GM12878 (cell line): ENCODE results near the gene TRRAP. TPM values are rescaled to one million over a fixed set of nuclear protein-coding genes. Genes with fewer than 3 reads are reported as not detected.

Source experiments
- ASH2L ChIP-seq: fragments of 300-600, 200-600 bp; sonication (generic); IDR thresholded peaks from 2 replicates; pipeline ENCODE4 v1.6.1; 2017; ENCODE audit warnings: low read depth, mild to moderate bottlenecking, borderline replicate concordance
- BRCA1 ChIP-seq: IDR thresholded peaks from 2 replicates; pipeline ENCODE4 v1.6.1; 2011; ENCODE audit warnings: low read depth, low read length, improper control_type of control experiment
- DPF2 ChIP-seq: fragments of 450-650 bp; IDR thresholded peaks from 2 replicates; pipeline ENCODE4 v1.6.1; 2017; ENCODE audit warnings: mild to moderate bottlenecking
- HCFC1 ChIP-seq: fragments of 150-350 bp; IDR thresholded peaks from 2 replicates; pipeline ENCODE4 v1.6.1; 2014; ENCODE audit warnings: low read length
- HDAC6 ChIP-seq: fragments of 200-600 bp; sonication (generic); IDR thresholded peaks from one replicate; pipeline ENCODE4 v1.8.0; 2017; ENCODE audit warnings: antibody characterized with exemption; ENCODE audit not compliant: unreplicated experiment
- MEF2B ChIP-seq: fragments of 450-650 bp; IDR thresholded peaks from 2 replicates; pipeline ENCODE4 v1.6.1; 2018; ENCODE audit warnings: mild to moderate bottlenecking, moderate library complexity; ENCODE audit not compliant: partially characterized antibody, poor library complexity, severe bottlenecking
- MLLT1 ChIP-seq: fragments of 450-650 bp; IDR thresholded peaks from 2 replicates; pipeline ENCODE4 v1.6.1; 2016; ENCODE audit warnings: mild to moderate bottlenecking
- NFYA ChIP-seq: IDR thresholded peaks from 2 replicates; pipeline ENCODE4 v1.6.1; 2011; ENCODE audit warnings: low read depth, mild to moderate bottlenecking, low read length, improper control_type of control experiment, borderline replicate concordance
- NRF1 ChIP-seq: conservative IDR thresholded peaks from 2 replicates; pipeline ENCODE4 v1.6.1; 2011; ENCODE audit warnings: mild to moderate bottlenecking, low read depth, low read length, improper control_type of control experiment
- RAD51 ChIP-seq: fragments of 450-650 bp; IDR thresholded peaks from 2 replicates; pipeline ENCODE4 v1.6.1; 2016; ENCODE audit warnings: moderate library complexity, mild to moderate bottlenecking, inconsistent platforms
- STAT3 ChIP-seq: IDR thresholded peaks from 2 replicates; pipeline ENCODE4 v1.6.1; 2011; ENCODE audit warnings: low read depth, low read length, improper control_type of control experiment
- USF1 ChIP-seq: IDR thresholded peaks from 2 replicates; pipeline ENCODE4 v1.6.1; 2011; ENCODE audit warnings: borderline replicate concordance, low read depth, mild to moderate bottlenecking, moderate library complexity, mixed read lengths, low read length; ENCODE audit not compliant: insufficient read depth; ENCODE audit errors: extremely low read length
- USF2 ChIP-seq: IDR thresholded peaks from 2 replicates; pipeline ENCODE4 v1.6.1; 2011; ENCODE audit warnings: low read depth, low read length, improper control_type of control experiment, borderline replicate concordance
- YY1 ChIP-seq: IDR thresholded peaks from 2 replicates; pipeline ENCODE4 v1.6.1; 2011; ENCODE audit warnings: low read depth, mild to moderate bottlenecking, low read length
- ZBED1 ChIP-seq: IDR thresholded peaks from 2 replicates; pipeline ENCODE4 v1.6.1; 2016; ENCODE audit warnings: borderline replicate concordance
- ZBTB11 ChIP-seq: fragments of 450-650 bp; formaldehyde crosslinking; IDR thresholded peaks from 2 replicates; pipeline ENCODE4 v1.5.0; 2022; ENCODE audit warnings: mild to moderate bottlenecking, missing genetic modification characterization
- ZNF217 ChIP-seq: fragments of 450-650 bp; IDR thresholded peaks from 2 replicates; pipeline ENCODE4 v1.6.1; 2017; ENCODE audit warnings: antibody characterized with exemption, mild to moderate bottlenecking
- ZNF274 ChIP-seq: IDR thresholded peaks from one replicate; pipeline ENCODE4 v1.8.0; 2011; ENCODE audit not compliant: insufficient read length, insufficient read depth
- ZNF687 ChIP-seq: fragments of 450-650 bp; IDR thresholded peaks from 2 replicates; pipeline ENCODE4 v1.6.1; 2017; ENCODE audit warnings: mild to moderate bottlenecking, moderate library complexity
- polyA plus RNA-seq, 11 experiments: library from polyadenylated mRNA; depleted of rRNA in 4 of 11; unstranded in 6 of 11; stranded (reverse) in 5 of 11; fragments of >200 nt; fragmentation: Nextera tagmentation in 4 of 11; fragmentation: Illumina TruSeq in 1 of 11; extraction: Ambion mirVana in 4 of 11; extraction: Trizol in 1 of 11; gene quantifications; 1 replicate in 1 of 11; 2 replicates in 10 of 11; pipeline versions ENCODE4 v1.2.1 to v1.2.3, GENCODE V29; 2011 to 2016; ENCODE audit warnings: inconsistent platforms in 2 of 11, missing spikeins in 2 of 11, low read depth in 1 of 11
- total RNA-seq, 4 experiments: library from RNA; depleted of rRNA in 3 of 4; stranded (reverse); fragments of >200 nt in 3 of 4; fragmentation: Illumina TruSeq in 1 of 4; extraction: Trizol in 1 of 4; gene quantifications; 2 replicates each; pipeline versions ENCODE4 v1.2.1 to v1.2.3, GENCODE V29; 2013 to 2021

The TRRAP gene
- total and polyA plus RNA-seq, 10 of the 15 experiments (the other 5 are each of a cell fraction or from before 2014, with no cell fraction given) = 1.1 to 39.3 (median 8.5) TPM

- TF ChIP-seq MLLT1 (no peak), HCFC1 (peak; percentile 25; the same call in 1 of the 2 replicates), NRF1 (no peak), ASH2L (no peak), ZBED1 (no peak), BRCA1 (no peak), DPF2 (no peak), USF2 (no peak; the same call in 1 of the 2 replicates), RAD51 (peak; percentile 32; the same call in 1 of the 2 replicates), ZBTB11 (CRISPR knock-in tag) (no peak), HDAC6 (no peak), NFYA (no peak), ZNF217 (no peak), MEF2B (no peak), USF1 (no peak), ZNF274 (no peak), YY1 (peak; percentile 55; the same call in 1 of the 2 replicates), ZNF687 (peak; percentile 13; the same call in 1 of the 2 replicates), STAT3 (no peak)
Observed at GRCh38 chr7:98879198-98879978, 1.1 kb downstream of the TRRAP start (continued).
